Hepatocyte (in vitro differentiated cells): ENCODE measurements around the gene EIF2B2.

Experiments used
- EZH2 ChIP-seq: fragments of 200-600 bp; sonication (generic); IDR thresholded peaks from 2 replicates; pipeline ENCODE4 v1.6.1; 2016; ENCODE audit warnings: antibody characterized with exemption, mild to moderate bottlenecking, borderline replicate concordance
- EZH2phosphoT487 ChIP-seq: fragments of 200-600 bp; sonication (generic); IDR thresholded peaks from one replicate; pipeline ENCODE4 v1.6.1; 2018; ENCODE audit warnings: antibody characterized with exemption, mild to moderate bottlenecking, low read depth, moderate library complexity; ENCODE audit not compliant: unreplicated experiment, severe bottlenecking
- TF ChIP-seq, protein P1 (sequence below): fragments of 200-600 bp; sonication (generic); IDR thresholded peaks from 2 replicates; pipeline ENCODE4 v1.5.1; 2016; ENCODE audit warnings: antibody characterized with exemption, mild to moderate bottlenecking; ENCODE audit not compliant: poor library complexity

DNA sequence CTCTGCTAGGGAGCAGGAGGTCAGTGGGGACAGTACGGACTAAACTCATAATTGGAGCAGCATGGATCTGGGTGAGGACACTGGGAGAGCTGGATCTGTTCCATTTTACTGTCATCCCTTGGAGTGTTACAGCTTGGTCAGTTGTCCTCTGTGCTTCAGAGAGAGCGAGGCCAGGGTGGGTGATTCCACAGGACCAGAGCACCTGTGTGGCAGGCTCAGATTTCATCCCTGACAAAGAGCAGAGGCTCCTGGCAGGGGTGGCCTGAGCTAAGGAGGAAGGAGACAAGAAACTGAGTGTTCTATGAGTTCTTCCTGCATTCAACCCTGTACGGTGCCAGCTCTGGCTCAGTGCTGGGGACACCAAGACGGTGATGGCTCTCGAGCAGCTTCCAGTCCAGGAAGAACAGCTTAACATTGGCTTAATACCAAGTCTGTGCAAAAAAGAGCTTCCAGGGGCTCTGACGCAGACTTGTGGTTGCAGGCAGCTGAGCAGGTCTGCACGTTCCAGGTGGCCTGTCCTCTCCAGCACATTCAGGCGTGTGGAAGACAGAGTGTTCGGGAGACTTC is 38.9 kb upstream of the EIF2B2 start:
- TF ChIP-seq, protein P1, sequence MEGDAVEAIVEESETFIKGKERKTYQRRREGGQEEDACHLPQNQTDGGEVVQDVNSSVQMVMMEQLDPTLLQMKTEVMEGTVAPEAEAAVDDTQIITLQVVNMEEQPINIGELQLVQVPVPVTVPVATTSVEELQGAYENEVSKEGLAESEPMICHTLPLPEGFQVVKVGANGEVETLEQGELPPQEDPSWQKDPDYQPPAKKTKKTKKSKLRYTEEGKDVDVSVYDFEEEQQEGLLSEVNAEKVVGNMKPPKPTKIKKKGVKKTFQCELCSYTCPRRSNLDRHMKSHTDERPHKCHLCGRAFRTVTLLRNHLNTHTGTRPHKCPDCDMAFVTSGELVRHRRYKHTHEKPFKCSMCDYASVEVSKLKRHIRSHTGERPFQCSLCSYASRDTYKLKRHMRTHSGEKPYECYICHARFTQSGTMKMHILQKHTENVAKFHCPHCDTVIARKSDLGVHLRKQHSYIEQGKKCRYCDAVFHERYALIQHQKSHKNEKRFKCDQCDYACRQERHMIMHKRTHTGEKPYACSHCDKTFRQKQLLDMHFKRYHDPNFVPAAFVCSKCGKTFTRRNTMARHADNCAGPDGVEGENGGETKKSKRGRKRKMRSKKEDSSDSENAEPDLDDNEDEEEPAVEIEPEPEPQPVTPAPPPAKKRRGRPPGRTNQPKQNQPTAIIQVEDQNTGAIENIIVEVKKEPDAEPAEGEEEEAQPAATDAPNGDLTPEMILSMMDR, result no peak
- TF ChIP-seq EZH2 (no peak), EZH2phosphoT487 (no peak)
